ENCODE measurements around the gene SLC25A28.
A peak's percentile ranks its signal among the peaks of the same experiment; 100 is the strongest.

DNA sequence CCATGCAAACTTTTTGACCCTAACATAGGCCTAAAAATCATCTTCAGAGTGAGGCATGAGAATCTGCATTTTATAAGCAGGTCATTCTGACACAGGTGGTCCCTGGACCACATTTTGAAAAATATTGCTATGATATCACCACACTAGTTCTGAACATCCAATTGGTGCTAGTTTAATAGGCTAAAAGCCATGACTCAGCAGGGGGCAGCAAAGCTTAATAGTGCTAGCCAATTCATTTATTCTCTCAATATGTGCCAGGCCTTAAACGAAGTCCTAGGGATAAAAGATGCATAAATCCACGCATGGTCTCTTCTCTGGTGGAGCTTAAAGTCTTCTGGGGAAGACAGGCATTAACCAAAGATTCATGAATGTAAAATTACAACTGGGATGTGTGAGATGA is 10.2 kb upstream of the SLC25A28 start:
- TF ChIP-seq CTCF (IDR thresholded peaks at IDR 0.05; ENCODE audit: insufficient read depth, low read length) (peak; percentile 45), POLR2AphosphoS5 (IDR thresholded peaks at IDR 0.05; ENCODE audit: low read depth) (no peak), GABPA (IDR thresholded peaks at IDR 0.05; ENCODE audit: low read depth) (no peak), SPI1 (IDR thresholded peaks at IDR 0.05; ENCODE audit: borderline replicate concordance, low read depth) (no peak)
- TF ChIP-seq, protein P1, sequence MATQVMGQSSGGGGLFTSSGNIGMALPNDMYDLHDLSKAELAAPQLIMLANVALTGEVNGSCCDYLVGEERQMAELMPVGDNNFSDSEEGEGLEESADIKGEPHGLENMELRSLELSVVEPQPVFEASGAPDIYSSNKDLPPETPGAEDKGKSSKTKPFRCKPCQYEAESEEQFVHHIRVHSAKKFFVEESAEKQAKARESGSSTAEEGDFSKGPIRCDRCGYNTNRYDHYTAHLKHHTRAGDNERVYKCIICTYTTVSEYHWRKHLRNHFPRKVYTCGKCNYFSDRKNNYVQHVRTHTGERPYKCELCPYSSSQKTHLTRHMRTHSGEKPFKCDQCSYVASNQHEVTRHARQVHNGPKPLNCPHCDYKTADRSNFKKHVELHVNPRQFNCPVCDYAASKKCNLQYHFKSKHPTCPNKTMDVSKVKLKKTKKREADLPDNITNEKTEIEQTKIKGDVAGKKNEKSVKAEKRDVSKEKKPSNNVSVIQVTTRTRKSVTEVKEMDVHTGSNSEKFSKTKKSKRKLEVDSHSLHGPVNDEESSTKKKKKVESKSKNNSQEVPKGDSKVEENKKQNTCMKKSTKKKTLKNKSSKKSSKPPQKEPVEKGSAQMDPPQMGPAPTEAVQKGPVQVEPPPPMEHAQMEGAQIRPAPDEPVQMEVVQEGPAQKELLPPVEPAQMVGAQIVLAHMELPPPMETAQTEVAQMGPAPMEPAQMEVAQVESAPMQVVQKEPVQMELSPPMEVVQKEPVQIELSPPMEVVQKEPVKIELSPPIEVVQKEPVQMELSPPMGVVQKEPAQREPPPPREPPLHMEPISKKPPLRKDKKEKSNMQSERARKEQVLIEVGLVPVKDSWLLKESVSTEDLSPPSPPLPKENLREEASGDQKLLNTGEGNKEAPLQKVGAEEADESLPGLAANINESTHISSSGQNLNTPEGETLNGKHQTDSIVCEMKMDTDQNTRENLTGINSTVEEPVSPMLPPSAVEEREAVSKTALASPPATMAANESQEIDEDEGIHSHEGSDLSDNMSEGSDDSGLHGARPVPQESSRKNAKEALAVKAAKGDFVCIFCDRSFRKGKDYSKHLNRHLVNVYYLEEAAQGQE (IDR thresholded peaks at IDR 0.05; ENCODE audit: insufficient replicate concordance, low read depth) = no peak

All from HL-60 (cell line).